Progenitor cell of endocrine pancreas (in vitro differentiated cells): ENCODE measurements around the gene ATXN7. TPM values are rescaled to one million over a fixed set of nuclear protein-coding genes. Genes with fewer than 3 reads are reported as not detected.

Experiments
- DNase-seq: peaks from one replicate; pipeline ENCODE4 v3.0.0; 2021; ENCODE audit warnings: low spot score; ENCODE audit not compliant: unreplicated experiment
- H3K27ac Mint-ChIP-seq: 2 replicates; pipeline ENCODE4 v1.8.0; 2021; ENCODE audit warnings: mild to moderate bottlenecking, moderate library complexity, mixed read lengths
- H3K27me3 Mint-ChIP-seq: 2 replicates; pipeline ENCODE4 v1.8.0; 2021; ENCODE audit warnings: mixed read lengths
- H3K36me3 Mint-ChIP-seq: 2 replicates; pipeline ENCODE4 v1.8.0; 2022; ENCODE audit warnings: mixed read lengths; ENCODE audit not compliant: insufficient read depth
- H3K4me1 Mint-ChIP-seq: 2 replicates; pipeline ENCODE4 v1.8.0; 2021; ENCODE audit warnings: low read depth, mixed read lengths
- H3K4me3 Mint-ChIP-seq: 2 replicates; pipeline ENCODE4 v1.8.0; 2021; ENCODE audit warnings: low read depth, mild to moderate bottlenecking, moderate library complexity, mixed read lengths
- H3K9me3 Mint-ChIP-seq: 2 replicates; pipeline ENCODE4 v1.8.0; 2021; ENCODE audit warnings: low read depth, mixed read lengths
- CTCF ChIP-seq: fragments of 200-600 bp; sonication (generic); IDR thresholded peaks from one replicate; pipeline ENCODE4 v1.5.0; 2021; ENCODE audit warnings: antibody characterized with exemption, mild to moderate bottlenecking; ENCODE audit not compliant: unreplicated experiment
- total RNA-seq: library from RNA; stranded (reverse); gene quantifications from 2 replicates; pipeline ENCODE4 v1.2.1, GENCODE V29; 2021

The ATXN7 gene
- total RNA-seq, 1 donor from 2014 or later = 36.7 TPM

GRCh38 chr3:63864008-63864964 is 619 bp downstream of the ATXN7 start:
- Mint-ChIP-seq H3K9me3 (no peaks in the 10 kb centered on the region), H3K4me1 (peaks cover 29% of the 10 kb centered on the region), H3K4me3 (peak overlapping the region; percentile 90), H3K27me3 (no peaks in the 10 kb centered on the region), H3K27ac (peak overlapping the region; percentile 96), H3K36me3 (peaks cover 10% of the 10 kb centered on the region)
- DNase-seq = peak; percentile 37
- no peak for TF ChIP-seq CTCF

DNA sequence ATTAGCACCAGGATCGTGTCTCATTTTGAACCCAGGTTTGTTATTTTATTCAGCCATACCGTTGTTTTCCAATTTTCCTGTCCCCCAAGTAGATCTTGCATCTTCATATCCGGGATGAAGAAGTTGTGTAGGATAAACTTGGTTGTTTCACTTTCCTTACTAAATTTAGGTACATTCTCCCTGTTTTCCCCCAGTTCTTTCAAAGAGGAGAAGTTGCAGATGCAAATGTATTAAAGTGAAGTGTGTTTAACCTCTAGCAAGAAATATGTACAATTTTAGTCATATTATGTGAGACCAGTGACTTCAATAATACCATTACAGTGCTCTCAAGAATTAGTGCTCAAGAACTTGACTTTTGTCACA is 1.3 kb downstream of the ATXN7 start:
- TF ChIP-seq CTCF = no peak
- H3K9me3 Mint-ChIP-seq = no peaks in the 10 kb centered on the region
- H3K27ac Mint-ChIP-seq = peak overlapping the region; percentile 96
- H3K36me3 Mint-ChIP-seq = peaks cover 10% of the 10 kb centered on the region
- peaks cover 24% of the 10 kb centered on the region for H3K4me1 Mint-ChIP-seq
- no peaks in the 10 kb centered on the region for H3K27me3 Mint-ChIP-seq
- DNase-seq = no peak
- H3K4me3 Mint-ChIP-seq = peak overlapping the region; percentile 90

DNA sequence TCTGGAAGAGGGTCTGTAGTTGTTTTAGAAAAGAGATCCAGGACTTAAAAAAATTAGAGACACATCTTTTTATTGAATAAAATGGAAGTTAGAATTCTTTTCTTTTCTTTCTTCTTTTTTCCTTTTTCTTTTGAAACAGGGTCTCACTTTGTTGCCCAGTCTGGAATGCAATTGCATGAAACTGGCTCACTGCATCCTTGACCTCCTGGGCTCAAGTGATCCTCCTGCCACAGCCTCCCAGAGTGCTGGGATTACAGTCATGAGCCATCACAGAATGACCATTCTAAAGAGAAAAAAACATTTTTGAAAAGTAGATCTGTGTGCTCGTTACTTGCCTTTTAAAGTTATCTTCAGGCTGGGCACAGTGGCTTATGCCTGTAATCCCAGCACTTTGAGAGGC is 3.6 kb downstream of the ATXN7 start:
- H3K9me3 Mint-ChIP-seq = no peaks in the 10 kb centered on the region
- H3K4me3 Mint-ChIP-seq = no peak overlapping the region
- H3K36me3 Mint-ChIP-seq = peaks cover 10% of the 10 kb centered on the region
- no peaks in the 10 kb centered on the region for H3K27me3 Mint-ChIP-seq
- no peak for TF ChIP-seq CTCF
- H3K27ac Mint-ChIP-seq = no peak overlapping the region
- DNase-seq = no peak
- H3K4me1 Mint-ChIP-seq = peaks cover 23% of the 10 kb centered on the region

DNA sequence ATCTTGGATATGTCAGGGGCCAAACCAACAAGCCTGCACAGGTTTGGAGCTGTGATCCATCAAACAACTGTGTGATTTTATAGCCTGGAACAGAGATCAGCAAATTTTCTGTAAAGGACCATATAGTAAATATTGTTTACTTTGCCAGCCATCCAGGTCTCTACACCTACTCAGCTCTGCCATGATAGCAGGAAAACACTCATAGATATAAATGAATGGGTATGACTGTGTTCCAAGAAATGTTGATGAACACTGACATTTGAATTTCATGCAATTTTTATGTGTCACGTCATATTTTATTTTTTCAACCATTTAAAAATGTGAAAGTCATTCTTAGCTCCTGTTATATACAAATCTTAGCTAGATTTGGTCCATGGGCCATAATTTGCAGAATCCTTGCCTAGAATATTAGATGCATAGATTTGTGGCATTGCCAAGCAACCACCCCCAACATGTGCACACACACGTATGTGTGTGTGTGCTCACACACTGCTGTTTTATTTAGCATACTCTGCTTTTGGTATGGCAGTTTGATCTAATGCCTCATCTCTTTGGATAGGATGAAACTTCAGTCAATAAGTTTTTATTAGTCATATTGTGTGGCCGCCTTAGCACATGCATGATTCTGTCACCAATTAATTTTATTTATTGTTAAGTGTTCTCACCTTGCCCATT is 6.4 kb downstream of the ATXN7 start:
- DNase-seq = no peak
- H3K4me1 Mint-ChIP-seq = peaks cover 16% of the 10 kb centered on the region

More for the DNA sequence above, 6.4 kb downstream of the ATXN7 start:
- H3K36me3 Mint-ChIP-seq = peaks cover 10% of the 10 kb centered on the region
- TF ChIP-seq CTCF = no peak
- H3K27me3 Mint-ChIP-seq = no peaks in the 10 kb centered on the region
- H3K4me3 Mint-ChIP-seq = no peak overlapping the region
- no peaks in the 10 kb centered on the region for H3K9me3 Mint-ChIP-seq
- H3K27ac Mint-ChIP-seq = no peak overlapping the region
